ENCODE measurements around the gene CRISPLD2.

Gene CRISPLD2

DNA sequence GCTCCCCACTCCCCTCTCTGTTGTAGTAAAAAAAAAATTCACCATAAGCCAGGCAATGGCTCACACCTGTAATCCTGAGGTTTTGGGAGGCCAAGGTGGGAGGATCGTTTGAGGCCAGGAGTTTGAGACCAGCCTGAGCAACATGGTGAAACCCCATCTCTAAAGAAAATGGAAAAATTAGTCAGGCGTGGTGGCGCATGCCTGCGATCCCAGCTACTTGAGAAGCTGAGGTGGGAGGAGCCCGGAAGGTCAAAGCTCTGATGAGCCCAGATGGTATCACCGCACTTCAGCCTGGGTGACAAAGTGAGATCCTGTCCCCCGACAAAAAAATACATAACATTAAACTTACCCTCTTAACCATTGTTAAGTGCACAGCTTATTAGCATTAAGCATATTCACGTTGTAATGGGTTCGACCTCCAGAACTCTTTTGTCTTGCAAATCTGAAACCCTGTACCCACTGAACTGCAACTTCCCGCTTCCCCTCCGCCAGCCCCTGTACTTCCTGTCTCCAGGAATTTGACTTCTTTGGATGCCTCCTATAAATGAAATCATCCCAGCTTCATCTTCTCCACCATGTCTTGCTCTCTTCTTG lies 66.8 kb downstream of the CRISPLD2 start:
- no peak for DNase-seq

DNA sequence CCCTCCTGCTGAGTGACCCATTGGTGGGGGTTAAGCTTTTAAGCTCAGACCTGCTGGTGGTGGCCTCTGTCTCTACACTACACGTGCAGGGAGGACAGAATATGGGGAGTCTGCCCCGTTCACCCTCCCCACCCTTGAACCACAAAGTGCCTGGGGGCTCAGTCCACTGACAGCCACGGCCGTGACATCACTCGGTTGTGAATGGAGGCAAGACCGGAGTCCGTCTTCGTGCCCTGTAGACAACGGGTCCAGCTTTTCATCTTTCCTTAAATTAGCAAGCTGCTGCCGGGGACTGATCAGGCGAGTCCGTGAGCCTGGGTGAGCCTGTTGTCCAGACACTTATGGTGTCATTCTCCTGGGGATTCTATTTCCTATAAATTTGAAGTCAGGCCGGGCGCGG lies 67.4 kb downstream of the CRISPLD2 start:
- no peak for DNase-seq

DNA sequence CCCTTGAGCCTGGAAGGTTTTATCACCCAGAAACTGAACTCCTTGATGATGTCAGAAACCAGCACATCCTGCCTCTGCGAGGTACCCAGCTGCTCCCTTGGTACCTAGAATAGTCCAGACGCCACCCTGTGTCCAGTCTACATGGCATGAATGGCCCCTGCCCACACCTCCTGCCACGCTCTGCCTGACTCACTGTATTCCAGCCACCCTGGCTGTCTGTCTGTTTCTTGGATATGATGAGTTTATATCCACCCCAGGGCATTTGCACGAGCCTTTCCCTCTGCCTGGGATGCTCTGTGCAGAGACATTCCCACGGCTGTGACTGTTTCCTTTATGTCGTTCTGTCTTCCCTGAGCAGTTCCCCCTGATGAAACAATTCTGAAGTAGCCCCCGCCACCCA lies 68.7 kb downstream of the CRISPLD2 start:
- DNase-seq: no peak

DNA sequence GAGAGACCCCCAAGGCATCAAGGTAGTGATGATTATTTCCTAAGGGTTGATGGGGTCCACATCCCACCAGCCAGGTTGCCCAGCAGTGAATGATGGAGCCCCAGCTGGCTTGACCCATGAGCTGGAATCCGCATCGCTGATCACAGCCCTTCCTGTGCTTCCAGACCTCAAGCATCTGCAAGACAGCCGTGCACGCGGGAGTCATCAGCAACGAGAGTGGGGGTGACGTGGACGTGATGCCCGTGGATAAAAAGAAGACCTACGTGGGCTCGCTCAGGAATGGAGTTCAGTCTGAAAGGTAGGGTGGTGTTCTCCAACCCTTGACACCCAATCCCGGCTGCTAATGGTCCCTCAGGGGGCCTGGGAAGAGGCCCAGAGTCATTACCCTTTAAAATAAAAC lies 69.3 kb downstream of the CRISPLD2 start:
- DNase-seq: no peak

DNA sequence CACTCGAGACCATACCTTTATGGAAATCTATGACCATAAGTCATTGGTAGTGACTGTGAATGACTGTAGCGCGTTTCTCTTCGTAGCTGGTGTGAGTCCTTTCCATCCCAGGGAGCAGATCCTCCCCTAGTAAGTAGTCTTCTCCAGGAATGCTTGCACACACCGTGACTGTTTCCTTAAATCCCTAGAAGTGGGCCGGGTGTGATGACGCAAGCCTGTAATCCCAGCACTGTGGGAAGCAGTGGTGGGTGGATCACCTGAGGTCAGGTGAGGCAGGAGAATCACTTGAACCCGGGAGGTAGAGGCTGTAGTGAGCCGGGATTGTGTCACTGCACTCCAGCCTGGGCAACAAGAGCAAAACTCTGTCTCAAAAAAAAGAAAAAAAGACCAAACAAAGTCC lies 70.6 kb downstream of the CRISPLD2 start:
- no peak for DNase-seq

DNA sequence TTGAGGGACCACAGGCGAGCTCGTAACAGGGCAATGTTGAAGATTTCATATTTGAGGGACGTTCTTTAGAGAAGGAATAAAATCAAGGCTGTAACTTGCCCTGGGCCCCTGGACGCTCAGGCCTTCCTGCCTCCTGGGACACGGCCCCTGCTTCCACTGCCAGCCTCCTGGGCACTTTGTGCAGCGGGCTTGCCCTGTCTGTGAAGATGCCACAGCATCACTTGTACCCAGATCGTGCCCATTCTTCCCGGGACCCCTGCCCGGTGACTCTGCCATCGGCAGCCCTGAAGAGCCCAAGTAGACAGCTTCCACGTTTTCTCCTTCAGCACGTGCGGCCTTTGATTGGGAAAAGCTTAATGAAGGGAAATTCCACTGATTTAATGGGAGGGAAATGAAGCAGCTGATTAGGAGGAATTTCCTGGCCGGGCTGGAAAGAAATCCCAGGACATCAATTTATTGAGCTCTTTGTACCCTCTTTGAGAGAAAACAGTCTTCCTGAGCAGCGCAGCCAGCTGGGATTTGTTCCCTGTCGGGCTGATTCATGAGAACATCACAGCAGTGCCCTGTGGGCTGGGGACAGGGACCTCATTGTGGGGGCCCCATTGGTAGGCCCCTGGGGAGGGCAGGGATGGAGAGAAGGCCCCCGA lies 71.5 kb downstream of the CRISPLD2 start:
- DNase-seq: no peak

DNA sequence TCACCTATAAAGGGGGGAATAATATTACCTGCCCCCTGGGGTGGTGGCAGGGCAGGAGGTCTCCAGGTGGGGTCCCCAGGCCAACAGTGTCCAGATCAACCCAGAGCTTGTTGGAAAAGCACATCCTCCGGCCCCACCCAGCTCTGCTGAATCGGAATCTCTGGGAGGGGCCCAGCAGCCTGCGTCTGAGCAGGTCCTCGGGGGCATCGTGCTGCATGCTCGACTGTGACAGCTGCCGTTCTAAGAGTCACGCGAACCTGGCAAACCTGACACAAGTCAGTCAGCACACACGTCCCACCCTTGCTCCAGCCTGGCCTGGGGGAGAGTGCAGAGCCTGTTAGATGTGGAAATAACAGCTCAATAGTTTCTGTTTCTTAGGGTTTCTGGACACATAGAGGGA lies 72.3 kb downstream of the CRISPLD2 start:
- DNase-seq: no peak

DNA sequence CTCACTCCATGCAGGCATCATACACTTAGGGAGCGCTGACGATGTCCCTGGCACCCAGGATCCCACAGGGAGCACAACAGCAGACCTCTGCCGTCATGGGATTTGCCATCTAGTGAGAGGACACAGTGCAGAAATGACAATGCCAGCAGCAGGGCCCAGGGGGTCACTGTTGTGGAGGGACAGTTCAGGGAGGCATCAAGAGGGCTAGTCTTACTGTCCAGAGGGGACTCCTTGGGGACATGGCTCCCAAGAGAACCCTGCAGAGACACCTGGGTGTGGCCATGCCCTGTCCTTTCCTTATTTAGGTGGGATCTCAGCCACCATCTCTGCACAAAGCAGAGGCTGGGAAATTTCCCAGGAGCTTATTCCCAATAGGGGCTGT lies 73.7 kb downstream of the CRISPLD2 start:
- DNase-seq: no peak

DNA sequence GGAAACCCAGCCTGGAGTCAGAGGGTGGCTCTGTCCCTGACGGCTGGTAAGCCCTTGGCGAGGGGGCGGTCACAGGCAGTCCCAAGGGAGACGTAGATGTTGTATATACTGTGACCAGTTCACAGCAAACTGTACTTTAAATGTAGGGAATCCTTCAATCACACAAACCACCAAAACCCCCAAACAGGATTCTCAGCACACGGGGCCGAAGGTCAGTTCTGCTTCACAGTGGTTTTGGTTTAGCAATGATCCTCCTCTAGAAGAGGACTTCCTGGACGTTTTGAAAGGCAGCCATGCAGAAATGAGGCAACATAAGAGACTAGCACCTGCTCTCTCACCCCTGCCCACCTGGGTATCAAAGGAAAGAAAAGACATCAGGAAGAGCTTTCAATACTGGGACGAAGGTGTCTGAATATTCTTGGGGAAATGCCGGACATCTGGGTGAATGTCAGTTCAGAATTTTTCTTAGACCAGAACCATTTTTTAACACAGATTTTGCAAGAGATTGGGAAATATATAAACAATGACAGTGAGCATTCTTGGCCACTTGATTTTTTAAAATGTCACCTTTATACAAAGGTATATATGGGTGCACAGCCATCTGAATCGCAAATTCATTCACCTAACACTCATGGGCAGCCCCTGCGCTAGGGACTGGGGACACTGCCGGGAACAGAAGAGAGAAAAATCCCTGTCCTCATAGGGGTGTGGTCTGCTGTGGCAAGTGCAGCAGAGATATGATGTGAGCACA lies 74.2 kb downstream of the CRISPLD2 start:
- DNase-seq: no peak

DNA sequence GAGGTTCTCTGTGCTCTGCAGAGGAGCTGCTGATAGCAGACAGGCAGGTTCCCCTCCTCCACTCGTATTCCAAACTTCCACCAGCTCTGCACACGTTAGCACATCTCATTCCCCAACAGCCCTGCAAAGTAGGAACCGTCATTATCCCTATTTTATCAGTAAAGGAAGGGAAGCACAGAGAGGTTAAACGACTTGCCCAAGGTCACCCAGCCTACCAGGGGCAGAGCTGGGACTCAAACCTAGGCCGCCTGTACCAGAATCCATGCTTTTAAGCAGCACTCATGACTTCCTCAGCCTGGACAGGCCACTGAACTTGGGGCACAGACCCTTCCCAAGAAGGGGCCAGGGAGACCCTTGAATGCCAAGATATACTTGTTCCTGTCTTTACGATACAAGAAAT lies 75.2 kb downstream of the CRISPLD2 start:
- no peak for DNase-seq

DNA sequence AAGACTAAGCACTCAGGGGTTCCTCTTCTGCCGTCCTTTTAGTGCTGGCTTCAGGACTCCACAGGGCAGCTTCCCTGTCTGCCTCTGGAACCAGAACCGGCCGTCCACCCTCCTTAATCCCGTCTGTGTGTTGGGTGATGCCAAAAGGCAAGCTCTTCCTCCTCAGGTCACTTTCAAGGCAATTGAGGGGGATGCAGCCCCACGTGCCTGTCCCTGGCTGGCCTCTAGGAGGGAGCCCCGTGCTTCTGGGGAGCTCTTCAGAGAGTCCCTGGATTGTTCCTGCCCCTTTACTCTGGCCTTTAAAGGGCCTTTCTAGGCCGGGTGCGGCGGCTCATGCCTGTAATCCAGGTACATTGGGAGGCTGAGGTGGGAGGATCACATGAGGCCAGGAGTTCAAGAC lies 77.1 kb downstream of the CRISPLD2 start:
- DNase-seq: no peak

DNA sequence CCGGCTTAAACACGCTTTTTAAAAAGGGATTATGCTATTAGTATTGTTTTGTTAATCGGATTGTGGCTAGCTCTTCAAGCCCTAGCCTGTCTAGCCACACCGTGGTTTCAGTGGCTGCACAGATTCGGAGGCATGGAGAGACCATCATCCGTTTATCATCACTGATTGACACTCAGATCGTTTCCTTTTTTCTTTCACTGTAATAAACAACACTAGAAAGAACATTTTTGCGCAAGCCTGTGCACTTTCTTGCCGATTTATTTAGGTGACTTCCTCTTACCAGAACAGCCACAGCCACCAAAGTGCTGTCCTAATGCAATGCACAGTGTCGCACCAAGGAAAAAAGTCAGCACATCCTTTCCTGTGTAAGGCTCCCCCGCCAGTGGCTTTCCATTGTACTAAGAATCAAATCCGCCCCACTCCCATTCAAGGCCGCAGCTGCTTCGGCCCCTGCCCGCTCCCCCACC lies 78.2 kb downstream of the CRISPLD2 start:
- DNase-seq: no peak

DNA sequence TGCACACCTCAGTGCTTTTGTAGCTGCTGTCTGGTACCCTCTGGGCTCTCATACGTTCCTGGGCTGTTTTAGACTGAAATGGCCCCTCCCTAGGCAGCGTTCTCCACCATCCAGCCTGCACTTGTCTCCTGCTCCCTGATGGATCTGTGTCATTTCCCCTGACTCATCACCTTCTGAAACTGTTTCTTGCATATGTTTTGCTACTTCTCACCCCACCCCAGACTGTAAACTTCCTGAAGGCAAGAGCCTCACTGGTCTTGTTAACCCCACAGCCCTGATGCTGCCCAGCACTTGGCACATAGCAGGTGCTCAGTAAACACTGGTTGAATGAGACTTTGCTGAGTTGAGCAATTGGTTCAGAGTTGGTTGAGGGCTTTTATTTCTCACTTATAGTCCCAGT lies 78.7 kb downstream of the CRISPLD2 start:
- no peak for DNase-seq

DNA sequence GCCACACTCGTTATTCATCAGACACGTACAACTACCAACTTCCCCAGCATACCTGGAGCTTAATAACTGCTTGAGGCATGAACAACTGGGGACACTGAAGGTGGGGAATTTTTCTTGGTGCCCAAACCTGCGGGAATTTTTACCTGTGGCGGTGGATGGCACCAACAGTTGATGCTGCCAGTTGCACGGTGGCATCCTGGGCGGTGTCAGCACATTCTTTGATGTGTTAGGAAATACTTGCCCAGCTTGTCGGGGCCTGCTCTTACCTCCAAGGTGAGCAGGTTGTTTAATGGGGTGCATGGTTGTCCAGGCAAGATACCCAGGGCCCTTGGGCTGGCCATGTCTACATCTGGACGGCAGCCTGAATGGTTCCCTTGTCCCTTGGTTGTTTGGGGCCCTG lies 79.6 kb downstream of the CRISPLD2 start:
- DNase-seq: no peak

DNA sequence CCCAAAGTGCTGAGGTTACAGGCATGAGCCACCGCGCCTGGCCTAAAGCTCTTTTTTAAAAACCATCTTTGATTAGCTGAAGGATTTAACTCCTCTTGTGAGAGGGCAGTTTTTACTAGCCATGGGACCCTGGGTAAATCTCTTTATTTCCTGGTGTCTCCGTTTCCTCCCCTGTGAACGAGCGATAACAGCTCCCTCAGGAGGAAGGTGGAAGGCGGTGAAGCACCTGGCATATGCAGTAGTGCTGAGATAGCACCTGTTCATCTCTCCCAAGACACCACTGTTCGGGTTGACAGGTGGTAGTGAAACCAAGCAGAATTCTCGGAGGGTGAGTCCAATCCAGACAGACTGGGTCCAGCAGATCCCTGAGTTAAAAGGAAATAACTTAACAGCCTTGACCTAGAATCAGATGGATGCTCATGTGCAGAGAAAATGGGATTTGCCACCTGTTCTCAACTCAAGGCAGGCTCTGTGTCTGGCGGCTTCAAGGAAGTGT lies 86.2 kb downstream of the CRISPLD2 start:
- DNase-seq: no peak

DNA sequence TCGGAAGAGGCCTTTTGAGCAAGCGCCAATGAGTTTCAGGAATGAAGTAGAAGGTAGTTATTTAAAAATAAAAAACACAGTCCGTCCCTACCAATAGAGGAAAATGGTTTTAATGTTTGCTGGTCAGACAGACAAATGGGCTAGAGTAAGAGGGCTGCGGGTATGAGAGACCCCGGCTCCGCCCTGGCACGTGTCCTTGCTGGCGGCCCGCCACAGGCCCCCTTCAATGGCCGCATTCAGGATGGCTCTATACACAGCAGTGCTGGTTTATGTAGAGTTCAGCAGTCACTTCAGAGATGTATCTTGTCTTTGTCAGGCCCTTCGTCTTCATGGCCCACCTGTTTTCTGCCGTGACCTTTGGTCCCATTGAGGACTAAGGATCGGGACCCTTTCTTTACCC lies 87.3 kb downstream of the CRISPLD2 start:
- DNase-seq: no peak

DNA sequence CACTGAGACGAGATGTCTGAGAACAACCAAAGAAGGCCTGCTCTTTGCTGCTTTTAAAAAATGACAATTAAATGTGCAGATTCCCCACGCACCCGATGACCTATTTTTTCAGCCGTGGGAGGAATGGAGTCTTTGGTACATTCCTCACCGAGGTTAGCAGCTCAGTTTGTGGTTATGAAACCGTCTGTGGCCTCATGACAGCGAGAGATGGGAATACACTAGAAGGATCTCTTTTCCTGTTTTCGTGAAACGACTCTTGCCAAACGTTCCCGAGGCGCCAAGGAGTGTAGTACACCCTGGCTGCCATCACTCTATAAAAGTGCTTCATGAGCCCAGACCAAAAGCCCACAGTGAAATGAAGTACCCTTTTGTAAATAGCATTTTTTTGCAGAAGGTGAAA lies 87.8 kb downstream of the CRISPLD2 start:
- no peak for DNase-seq

DNA sequence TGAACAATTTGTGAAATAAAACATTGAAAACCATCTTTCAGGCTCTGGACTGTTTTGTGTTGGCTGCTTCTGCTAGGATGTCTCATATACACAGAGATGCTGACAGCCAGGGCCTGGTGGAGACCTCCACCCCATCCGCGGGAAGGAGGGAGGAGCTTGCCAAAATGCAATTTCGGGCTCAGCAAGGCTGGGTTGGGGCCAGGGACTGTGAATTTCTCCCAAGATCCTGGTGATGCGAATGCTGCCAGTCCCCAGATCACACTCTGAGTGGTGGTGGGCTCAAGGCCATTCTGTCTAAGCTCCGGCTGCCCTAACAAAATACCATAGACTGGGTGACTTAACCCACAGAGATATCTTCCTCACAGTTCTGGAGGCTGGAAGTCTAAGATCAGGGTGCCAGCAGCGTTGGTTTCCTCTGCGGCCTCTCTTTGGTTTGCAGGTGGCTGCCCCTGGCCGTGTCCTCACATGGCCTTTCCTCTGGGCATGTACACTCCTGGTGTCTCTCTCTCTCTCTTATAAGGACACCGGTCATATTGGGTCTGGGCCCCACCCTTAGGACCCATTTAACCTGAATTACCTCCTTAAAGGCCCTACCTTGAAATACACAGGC lies 89.8 kb downstream of the CRISPLD2 start:
- DNase-seq: no peak

DNA sequence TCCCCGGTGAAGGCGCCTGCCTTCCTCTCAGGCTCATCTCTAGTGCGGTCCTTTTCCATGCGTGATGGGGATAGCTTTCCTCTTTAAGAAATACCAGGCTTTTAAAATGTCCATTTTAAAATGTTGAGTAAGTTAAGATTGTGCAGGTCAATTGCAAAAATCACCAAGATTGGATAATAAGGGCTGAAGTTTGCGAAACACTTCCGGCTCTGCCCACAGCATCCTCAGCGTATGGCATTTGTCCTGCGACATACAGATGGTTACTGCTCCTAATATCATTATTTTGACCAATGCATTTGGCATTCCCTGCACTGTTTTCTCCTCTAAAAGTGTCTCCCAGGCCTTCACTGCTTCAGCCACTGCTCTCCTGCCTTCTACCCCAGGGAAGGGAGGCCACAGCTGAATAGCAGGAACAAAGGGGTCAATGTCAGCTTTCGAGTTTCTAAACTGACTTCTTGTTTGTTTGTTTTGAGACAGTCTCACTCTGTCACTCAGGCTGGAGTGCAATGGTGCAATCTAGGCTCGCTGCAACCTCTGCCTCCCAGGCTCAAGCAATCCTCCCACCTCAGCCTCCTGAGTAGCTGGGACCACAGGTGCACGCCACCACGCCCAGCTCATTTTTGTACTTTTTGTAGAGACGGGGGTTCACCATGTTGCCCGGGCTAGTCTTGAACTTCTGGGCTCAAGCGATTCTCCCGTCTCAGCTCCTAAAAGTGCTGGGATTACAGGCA lies 91.9 kb downstream of the CRISPLD2 start:
- DNase-seq: no peak

DNA sequence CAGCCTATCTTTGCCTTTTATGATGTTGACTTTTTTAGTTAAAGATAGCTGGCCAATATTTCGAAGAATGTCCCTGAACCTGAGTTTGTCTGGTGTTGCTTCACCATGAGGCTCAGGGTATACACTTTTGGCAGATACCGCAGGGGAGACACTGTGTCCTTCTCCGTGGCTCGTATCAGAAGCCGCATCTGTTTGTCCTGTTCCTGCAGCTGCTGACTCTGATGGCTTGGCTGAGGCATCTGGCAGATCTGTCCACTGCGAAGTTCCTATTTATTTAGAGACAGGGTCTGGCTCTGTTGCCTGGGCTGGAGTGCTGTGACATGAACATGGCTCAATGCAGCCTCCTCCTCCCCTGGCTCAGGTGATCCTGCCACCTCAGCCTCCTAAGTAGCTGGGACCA lies 93.5 kb downstream of the CRISPLD2 start:
- DNase-seq: no peak

DNA sequence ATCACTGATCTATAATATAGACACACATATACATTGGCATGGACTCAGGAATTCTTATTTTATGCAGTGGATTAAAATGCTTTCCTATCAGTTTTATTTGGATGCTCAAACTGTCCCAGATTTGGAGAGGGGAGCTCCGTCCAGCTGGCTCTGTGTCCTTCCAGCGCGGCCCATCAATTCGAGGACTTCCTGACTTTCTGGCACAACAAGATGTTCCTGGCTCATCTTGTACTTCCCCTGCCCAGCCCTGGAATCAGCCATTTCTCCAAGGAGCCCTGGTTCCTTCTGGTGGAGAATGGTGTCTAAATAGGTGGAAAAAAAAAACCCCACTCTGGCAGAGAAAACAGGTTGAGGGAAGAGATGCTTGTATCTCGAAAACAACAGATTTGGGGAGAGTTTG lies 94.5 kb downstream of the CRISPLD2 start:
- no peak for DNase-seq

DNA sequence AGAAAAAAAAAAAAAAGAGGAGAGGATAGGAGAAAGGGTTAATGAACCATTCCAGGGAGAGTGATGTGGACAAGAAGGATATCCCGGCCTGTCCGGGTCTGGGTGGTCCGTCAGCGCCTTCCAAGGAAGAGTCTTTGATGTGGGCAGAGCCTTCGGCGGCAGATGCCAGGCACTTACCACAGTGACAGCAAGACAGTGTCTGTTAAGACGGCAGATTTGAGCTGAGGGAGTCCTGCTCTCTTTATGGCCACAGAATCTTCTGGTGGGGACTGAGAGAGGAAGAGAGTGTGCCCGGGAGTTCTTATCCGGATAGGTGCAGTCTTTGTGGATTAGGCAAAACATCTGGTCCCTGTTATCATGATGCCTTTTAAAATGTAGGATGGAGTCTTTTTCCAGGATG lies 96.4 kb downstream of the CRISPLD2 start:
- DNase-seq: no peak

DNA sequence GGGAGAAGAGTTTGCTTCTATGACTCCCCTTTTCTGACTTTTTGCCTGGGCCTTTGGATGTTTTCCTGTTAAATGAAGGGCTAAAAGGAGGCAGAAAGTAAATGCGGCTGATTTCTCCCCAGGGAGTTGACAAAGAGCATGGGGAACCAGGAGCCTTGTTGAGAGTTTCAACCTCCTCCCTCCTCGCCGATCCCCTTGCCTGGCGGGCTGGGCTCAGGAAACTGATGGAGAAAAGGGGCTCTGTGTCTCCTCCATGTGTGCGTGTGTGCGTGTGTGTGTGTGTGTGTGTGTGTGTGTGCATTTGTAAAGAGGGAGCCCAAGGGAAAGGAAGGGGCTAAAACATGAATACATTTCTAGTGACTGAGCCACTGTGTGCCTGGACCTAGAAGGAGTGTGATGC lies 97.1 kb downstream of the CRISPLD2 start:
- no peak for DNase-seq
